NOMO-1 (cell line): ENCODE data around the gene PLK5.
A peak's percentile ranks its signal among the peaks of the same experiment; 100 is the strongest.

Source experiments
- DNase-seq, 2 experiments: peaks; one replicate each; lab custom pipeline; 2025; ENCODE audit not compliant: unreplicated experiment in 2 of 2; lab: John Stamatoyannopoulos, UW

The PLK5 gene

DNA sequence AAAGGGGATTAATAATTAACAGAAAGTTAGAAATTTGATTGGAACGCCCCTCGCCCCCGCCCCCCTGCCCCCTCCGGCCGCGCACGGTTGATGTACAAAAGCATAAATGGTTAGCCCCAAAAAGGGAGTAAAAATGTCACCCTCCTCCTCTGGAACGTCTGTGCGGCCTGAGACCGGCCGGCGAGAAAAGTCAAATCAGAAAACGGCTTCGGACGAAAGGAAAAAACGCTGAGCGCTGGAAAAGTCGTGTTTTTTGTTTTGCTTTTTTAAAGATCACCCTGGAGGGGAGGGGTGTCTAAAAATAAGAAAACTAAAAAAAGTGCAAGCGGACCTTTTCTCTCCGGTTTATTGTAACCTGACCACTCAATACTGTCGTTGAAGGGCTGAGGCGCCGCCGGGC, 31.1 kb downstream of the PLK5 start:
- no peak for DNase-seq

DNA sequence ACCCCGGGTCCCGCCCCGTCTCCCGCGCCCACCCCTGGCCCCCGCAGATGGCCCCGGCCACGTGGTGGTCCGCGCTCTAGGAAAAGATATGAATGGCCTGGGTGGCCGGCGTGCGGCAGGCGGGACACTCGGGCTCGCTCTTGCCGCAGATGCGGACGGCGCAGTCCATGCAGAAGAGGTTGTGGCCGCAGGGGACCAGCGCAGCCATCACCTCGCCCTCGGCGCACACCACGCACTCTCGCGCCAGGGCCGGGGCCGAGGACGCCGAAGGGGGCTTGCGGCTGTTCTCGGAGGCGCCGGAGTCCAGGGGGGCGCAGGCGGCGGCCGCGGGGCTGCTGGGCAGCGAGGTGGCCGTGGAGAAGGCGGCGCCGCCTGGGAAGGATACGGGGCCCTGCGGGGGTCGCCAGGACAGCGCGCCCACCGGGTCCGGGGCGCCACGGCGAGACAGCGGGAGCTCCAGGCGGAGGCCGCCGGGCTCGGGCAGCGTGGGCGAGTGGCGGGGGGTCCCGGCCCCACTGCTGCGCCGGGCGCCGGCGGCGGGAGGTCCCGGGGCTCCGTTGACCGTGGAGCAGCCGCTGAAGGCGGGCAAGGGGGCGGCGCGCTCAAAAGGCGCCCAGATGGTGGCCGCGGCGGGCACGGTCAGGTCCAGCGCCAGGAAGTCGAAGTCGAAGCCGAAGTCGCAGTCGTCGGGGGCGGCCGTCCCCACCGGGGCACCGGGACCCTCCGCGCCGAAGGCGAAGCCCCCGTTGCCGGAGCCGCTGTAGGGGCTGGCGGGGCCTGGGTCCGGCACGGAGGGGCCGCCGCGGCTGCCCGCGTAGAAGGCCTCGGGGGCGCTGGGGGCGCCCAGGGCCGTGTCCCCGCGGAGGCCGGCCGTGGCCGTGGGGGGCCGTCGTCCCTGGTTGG, 31.9 kb downstream of the PLK5 start:
- DNase-seq: no peak

GRCh38 chr19:1556390-1557070, 32.7 kb downstream of the PLK5 start:
- DNase-seq: no peak

GRCh38 chr19:1558552-1558951, 34.7 kb downstream of the PLK5 start:
- DNase-seq: no peak

DNA sequence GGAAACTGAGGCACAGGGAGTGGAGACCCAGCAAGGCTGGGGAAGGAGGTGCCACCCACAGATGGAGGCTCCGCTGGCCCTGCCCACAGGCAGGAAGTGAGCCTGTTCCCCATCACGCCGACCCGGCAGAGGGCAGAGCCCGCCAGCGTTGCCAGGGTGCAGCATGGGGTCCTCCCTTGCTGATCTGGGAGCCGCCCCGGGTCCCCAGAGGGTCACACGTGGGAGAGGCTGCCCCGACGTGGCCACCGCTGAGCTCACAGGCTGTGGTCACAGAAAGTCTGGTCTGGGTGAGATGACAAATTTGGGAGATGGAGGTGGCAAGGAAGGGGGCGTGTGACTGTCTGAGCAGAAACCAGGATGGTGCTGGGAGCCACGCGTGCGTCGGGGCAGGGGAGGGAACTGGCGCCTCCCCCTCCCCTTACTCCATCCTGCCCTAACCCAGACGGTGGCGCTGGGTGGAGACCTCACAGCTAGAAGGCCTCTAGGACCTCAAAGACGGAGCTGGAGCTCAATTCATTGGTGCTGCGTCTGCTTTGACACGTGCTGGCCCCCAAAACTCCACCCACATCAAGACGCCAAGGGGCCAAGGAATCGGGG, 36.5 kb downstream of the PLK5 start:
- DNase-seq: no peak

- DNase-seq: no peak
Measured at GRCh38 chr19:1561236-1561842, 37.5 kb downstream of the PLK5 start.

DNA sequence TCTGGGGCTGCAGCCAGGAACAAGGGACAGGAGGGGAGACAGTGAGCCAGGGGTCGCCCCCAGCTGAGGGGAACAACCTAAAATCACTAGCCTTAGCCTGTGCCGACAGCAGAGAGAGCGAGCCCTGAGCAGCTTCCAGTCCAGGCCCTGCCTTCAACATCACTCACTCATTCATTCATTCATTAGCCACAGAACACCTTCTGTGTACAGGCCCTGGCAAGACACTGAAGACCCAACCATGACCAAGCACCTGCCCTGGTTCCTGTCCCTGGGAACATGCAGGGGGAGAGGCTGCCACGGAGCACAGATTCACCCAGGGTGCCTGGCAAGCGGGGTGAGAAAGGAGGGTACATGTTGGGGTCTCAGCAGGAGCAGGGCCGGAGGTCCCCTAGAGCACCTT, 39.4 kb downstream of the PLK5 start:
- DNase-seq: no peak

DNA sequence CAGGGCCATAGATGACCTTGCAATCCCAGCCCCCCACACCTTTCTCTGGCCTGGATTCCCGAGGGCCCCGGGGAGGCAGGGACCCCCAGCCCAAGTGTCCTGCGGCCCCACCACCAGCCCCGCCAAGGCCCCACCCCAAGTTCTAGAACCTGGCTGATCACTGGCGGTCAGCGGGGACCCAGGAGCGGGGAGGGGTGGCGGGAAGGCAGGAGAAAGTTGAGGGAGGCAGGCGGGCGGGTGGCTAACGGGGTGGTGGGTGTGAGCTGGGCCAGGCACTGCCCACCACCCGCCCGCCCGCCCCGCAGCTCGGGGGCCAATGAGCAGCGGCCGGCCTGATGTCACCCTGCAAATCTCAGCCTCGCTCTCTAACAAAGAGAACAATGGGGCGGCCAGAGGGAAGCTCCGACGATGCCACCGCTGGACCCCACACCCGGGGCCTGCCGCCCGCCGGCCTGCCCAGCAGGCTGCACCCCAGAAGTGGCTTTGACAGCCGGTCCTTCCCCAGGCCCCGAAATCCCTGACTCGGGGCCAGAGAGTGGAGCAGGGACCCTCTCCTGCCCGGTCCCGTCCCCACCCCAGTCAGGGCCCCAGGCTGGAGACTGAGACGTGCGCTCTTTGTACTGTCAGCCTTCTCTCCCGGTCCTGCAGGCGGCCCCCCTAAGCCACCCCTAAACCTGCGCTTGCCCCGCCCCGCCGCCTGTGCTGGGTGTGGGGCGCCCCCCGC, 42.7 kb downstream of the PLK5 start:
- no peak for DNase-seq

- DNase-seq: no peak
Measured at GRCh38 chr19:1567116-1567847, 43.4 kb downstream of the PLK5 start.

DNA sequence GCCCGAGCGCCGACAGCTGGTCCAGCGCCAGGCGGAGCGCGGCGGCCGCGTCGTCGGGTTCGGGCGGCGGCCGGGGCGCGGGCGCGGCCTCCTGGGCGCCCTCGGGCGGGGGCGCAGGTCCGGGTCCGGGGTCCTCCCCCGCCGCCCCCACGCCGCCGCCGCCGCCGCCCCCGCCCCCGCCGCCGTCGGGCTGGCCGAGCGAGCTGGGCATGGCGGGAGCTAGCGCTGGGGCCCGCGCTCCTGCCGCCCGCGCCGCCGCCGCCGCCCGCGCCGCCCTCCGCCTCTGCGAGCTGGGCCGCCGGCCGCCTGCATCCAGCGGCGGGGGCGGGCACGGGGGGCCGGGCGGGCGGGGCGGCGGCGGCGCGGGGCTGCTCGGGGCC, 44.0 kb downstream of the PLK5 start:
- no peak for DNase-seq

- peak; percentile 13 to 65 for DNase-seq
Measured at GRCh38 chr19:1568320-1569019, 44.6 kb downstream of the PLK5 start, which contains the start of gene MEX3D. Gene MEX3D (minus strand): TSS chr19:1568325. CDS start chr19:1568058, 267 bp downstream.

- DNase-seq: no peak
Measured at GRCh38 chr19:1569997-1570396, 46.1 kb downstream of the PLK5 start.

- DNase-seq: no peak
Measured at GRCh38 chr19:1570836-1571235, 47.0 kb downstream of the PLK5 start.

- no peak for DNase-seq
Measured at GRCh38 chr19:1571358-1571757, 47.5 kb downstream of the PLK5 start.

- DNase-seq: no peak
Measured at GRCh38 chr19:1572795-1573194, 48.9 kb downstream of the PLK5 start.

DNA sequence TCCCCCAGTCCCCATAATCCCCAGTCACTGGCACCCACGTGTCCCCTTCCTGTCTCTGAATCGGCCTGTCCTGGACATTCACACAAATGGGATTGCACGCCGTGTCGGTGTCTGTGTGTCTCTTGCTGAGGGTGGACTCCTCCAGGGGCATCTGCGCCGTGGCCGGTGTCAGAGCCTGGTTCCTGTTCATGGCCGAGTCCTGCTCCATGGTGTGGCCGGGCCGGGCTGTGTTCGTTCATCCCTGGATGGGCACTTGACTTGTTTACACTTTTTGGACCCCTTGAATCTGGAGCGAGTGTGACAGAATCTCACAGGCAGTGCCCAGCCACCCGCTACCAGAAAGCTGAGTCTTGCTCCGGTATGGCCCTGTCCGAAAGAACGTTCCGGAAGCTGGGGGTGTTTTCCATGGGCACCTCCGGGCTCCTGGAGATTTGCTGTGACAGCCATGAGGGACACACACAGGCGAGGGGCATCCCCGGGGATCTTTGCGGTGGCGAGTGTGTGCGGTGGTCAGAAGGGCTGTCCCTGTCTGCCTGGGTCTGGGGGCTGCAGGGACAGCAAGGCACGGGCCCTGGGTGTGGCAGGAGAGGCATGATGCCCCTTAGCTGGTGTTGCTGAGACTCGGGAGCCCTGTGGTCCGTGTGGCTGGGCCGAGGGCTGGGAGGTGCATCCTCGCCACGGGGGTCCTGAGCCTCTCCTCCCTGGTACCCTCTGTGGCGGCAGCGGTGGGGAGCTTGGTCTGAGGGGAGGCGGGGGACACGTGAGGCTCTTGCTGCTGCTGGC, 50.7 kb downstream of the PLK5 start:
- no peak for DNase-seq

- DNase-seq: no peak
Measured at GRCh38 chr19:1575323-1576241, 51.7 kb downstream of the PLK5 start.
